Fibroblast of the conjunctiva (primary cell): ENCODE data around the gene ABCB10.
"Not testable (repeated sequence)": the region's sequence is repeated elsewhere in the genome, so short reads cannot be mapped to it uniquely, and the experiment has no call there.

Experiments
- DNase-seq: peaks from one replicate; pipeline ENCODE4 v3.0.0-alpha.2; 2010; ENCODE audit warnings: low read depth

Gene ABCB10

GRCh38 chr1:229535230-229535629 is 23.3 kb downstream of the ABCB10 start:
- DNase-seq, result no peak

- DNase-seq, result no peak
Observed at GRCh38 chr1:229531326-229531725, 27.2 kb downstream of the ABCB10 start.

GRCh38 chr1:229529639-229530038 is 28.9 kb downstream of the ABCB10 start:
- no peak for DNase-seq

- DNase-seq, result no peak
Observed at GRCh38 chr1:229526695-229527094, 31.8 kb downstream of the ABCB10 start.

GRCh38 chr1:229523052-229523451 is 35.5 kb downstream of the ABCB10 start:
- no peak for DNase-seq

- DNase-seq, result peak; percentile 49
Observed at GRCh38 chr1:229514578-229515275, 43.8 kb downstream of the ABCB10 start.

GRCh38 chr1:229511625-229512024 is 46.9 kb downstream of the ABCB10 start:
- not testable (repeated sequence) for DNase-seq

GRCh38 chr1:229511201-229511600 is 47.3 kb downstream of the ABCB10 start:
- DNase-seq, result not testable (repeated sequence)

- DNase-seq, result no peak
Observed at GRCh38 chr1:229509576-229509975, 48.9 kb downstream of the ABCB10 start.

GRCh38 chr1:229508823-229509337 is 49.6 kb downstream of the ABCB10 start:
- DNase-seq, result no peak

GRCh38 chr1:229507951-229508822 is 50.3 kb downstream of the ABCB10 start, which contains the start of gene NUP133:
Gene NUP133, minus strand, starts transcription at chr1:229508341. Its CDS starts 92 bp downstream, at chr1:229508249.
- peak; percentile 93 for DNase-seq

GRCh38 chr1:229507502-229507901 is 51.0 kb downstream of the ABCB10 start:
- DNase-seq, result no peak

GRCh38 chr1:229506633-229507032 is 51.9 kb downstream of the ABCB10 start:
- DNase-seq, result no peak

- no peak for DNase-seq
Observed at GRCh38 chr1:229495782-229496181, 62.7 kb downstream of the ABCB10 start.

GRCh38 chr1:229487181-229487580 is 71.3 kb downstream of the ABCB10 start:
- DNase-seq, result no peak

GRCh38 chr1:229485318-229485717 is 73.2 kb downstream of the ABCB10 start:
- no peak for DNase-seq

- DNase-seq, result no peak
Observed at GRCh38 chr1:229482511-229482910, 76.0 kb downstream of the ABCB10 start.

- no peak for DNase-seq
Observed at GRCh38 chr1:229480495-229480894, 78.0 kb downstream of the ABCB10 start.

GRCh38 chr1:229479660-229480399 is 78.7 kb downstream of the ABCB10 start:
- DNase-seq, result no peak

GRCh38 chr1:229478852-229479251 is 79.7 kb downstream of the ABCB10 start:
- DNase-seq, result no peak

GRCh38 chr1:229475859-229476258 is 82.6 kb downstream of the ABCB10 start:
- not testable (repeated sequence) for DNase-seq

GRCh38 chr1:229474509-229474908 is 84.0 kb downstream of the ABCB10 start:
- no peak for DNase-seq
